Measurements from ENCODE around the gene PKD1. TPM values are rescaled to one million over a fixed set of nuclear protein-coding genes. Genes with fewer than 3 reads are reported as not detected.
"Not testable (repeated sequence)": the region's sequence is repeated elsewhere in the genome, so short reads cannot be mapped to it uniquely, and the experiment has no call there.

The PKD1 gene
- total RNA-seq, 4 donors from 2014 or later, result 297 to 459 (median 366) TPM

DNA sequence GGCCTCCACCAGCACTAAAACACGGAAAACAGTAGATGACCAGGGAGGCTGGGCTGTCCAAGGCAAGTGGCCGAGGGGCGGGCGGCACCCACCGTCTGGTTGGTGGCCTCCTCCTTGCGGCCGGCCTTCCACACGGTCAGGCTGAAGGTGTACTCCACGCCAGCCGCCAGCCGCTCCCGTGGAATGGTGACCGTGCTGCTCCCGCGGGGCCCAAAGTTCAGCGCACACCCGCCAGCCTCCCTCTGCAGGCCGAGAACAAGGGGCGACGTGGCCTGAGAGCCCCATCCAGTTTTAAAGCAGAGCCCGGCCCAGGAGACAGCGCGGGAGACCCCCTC, 27.9 kb downstream of the PKD1 start:
- WGBS, result 82% methylated on average over 8 of the region's 23 CpGs
- DNase-seq (ENCODE audit: extremely low spot score); H3K9me3 ChIP-seq; H3K27me3 ChIP-seq; H3K4me3 ChIP-seq; H3K4me1 ChIP-seq; intact Hi-C loops (cut with DNase I); H3K27ac ChIP-seq (replicated peaks in 1 of 4): not testable (repeated sequence)
- peaks cover 70 to 94% (median 87%) of the 10 kb centered on the region in 4 donors for H3K36me3 ChIP-seq

DNA sequence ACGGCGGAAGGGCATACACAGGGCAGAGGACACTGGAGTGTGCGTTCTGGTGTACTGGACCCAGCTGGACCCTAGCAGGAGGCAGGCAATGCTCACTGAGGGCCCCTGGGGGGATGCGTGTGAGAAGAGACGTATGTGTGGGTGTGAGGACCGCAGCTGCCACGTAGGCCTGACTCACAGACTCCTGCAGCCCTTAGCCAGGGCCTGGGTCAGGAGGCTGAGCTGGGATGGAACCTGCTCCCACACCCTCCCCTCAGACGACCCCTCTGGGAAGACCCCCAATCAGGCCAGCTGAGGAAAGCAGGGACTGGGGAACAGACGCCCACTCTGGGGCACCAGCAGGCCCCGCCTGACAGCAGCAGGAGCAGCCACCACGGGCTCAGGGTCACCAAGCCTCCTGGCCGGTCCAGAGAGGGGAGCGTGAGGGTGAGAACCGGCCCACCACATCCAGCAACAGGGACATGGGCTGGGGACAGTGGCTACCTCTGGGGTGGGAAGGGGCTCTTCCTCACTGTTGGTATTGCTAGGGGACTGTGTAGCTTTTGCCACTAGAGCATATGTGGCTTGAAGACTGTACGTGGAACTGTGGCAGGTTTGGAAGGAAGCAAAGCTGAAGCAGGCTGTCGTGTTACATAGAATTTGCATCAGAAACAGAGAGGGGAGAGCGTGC, 28.4 kb downstream of the PKD1 start:
- H3K9me3 ChIP-seq; intact Hi-C loops (cut with DNase I); H3K4me3 ChIP-seq; DNase-seq (ENCODE audit: extremely low spot score); H3K27me3 ChIP-seq; H3K4me1 ChIP-seq: not testable (repeated sequence)
- H3K36me3 ChIP-seq, result peaks cover 70 to 94% (median 87%) of the 10 kb centered on the region in 4 donors
- 93% methylated on average over 5 of the region's 17 CpGs for WGBS
- peak overlapping the region in 2 of 4 donors; percentile 23 to 28 for H3K27ac ChIP-seq (replicated peaks in 1 of 4)

DNA sequence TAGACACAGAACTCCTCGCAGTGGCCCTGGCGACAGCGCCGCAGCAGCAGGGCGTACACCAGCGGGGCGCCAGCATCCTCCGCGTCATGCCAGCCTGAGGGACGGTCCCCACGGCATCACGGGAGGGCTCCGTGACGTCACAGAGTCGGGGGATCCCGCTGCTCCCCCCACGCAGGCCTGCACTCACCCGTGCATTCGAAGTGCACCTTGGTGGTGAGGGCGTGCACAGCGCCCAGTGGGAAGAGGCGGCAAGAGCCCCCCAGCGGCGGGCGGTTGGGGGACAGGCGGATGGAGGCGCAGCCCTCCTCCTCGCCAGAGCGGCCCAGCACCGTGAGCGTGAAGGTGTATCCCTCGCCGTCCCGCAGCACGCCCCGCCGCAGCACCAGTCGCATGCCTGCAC, 29.5 kb downstream of the PKD1 start:
- DNase-seq (ENCODE audit: extremely low spot score); intact Hi-C loops (cut with DNase I); H3K27ac ChIP-seq (replicated peaks in 1 of 4); H3K27me3 ChIP-seq; H3K4me1 ChIP-seq; H3K9me3 ChIP-seq; H3K4me3 ChIP-seq: not testable (repeated sequence)
- WGBS, result 82% methylated on average over 11 of the region's 38 CpGs
- peaks cover 66 to 94% (median 83%) of the 10 kb centered on the region in 4 donors for H3K36me3 ChIP-seq

DNA sequence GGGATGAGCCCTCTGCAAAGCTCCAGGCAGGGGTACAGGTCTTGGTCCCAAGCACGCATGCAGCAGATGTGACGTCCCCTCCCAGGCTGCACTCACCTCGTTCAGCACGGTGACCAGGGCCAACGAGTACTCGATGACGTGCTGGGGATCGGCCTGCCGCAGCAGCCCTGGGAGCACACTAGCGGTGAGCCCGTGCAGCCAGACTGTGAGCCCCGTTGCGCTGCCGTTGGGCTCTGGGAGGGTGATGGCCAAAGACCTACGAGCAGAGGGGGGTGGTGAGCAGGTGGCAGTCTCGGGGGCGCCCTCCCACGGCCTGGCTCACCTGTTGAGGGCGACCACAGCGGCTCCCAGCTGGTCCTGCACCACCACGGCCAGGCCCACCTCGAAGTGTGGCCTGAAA, 29.9 kb downstream of the PKD1 start:
- H3K27me3 ChIP-seq; H3K9me3 ChIP-seq; DNase-seq (ENCODE audit: extremely low spot score); intact Hi-C loops (cut with DNase I); H3K27ac ChIP-seq (replicated peaks in 1 of 4); H3K4me3 ChIP-seq; H3K4me1 ChIP-seq: not testable (repeated sequence)
- peaks cover 66 to 94% (median 83%) of the 10 kb centered on the region in 4 donors for H3K36me3 ChIP-seq
- WGBS, result 77% methylated on average over 12 of the region's 22 CpGs

DNA sequence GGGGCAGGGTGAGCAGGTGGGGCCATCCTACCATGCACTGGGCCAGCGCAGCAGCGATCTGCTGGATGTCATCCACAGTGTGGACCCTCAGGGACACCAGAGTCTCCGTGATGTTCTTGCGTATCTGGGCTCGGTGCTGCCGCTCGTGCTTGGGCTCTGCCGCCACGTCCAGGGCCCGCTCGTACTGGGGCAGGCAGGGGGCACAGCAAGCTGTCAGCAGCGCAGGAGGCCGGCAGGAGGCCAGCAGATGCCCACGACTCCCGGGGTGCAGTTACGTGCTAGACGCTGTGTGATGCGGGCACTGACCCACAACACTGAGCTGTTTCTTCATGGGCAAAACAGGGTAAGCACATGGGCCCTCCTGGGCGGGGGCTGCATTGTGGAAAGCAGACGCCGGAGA, 30.4 kb downstream of the PKD1 start:
- H3K36me3 ChIP-seq, result peaks cover 65 to 94% (median 83%) of the 10 kb centered on the region in 4 donors
- H3K27me3 ChIP-seq; H3K4me1 ChIP-seq; DNase-seq (ENCODE audit: extremely low spot score); H3K9me3 ChIP-seq; intact Hi-C loops (cut with DNase I); H3K4me3 ChIP-seq: not testable (repeated sequence)
- peak overlapping the region in 3 of 4 donors; percentile 19 to 49 (median 30) for H3K27ac ChIP-seq (replicated peaks in 1 of 4)
- 95% methylated on average over 10 of the region's 21 CpGs for WGBS

DNA sequence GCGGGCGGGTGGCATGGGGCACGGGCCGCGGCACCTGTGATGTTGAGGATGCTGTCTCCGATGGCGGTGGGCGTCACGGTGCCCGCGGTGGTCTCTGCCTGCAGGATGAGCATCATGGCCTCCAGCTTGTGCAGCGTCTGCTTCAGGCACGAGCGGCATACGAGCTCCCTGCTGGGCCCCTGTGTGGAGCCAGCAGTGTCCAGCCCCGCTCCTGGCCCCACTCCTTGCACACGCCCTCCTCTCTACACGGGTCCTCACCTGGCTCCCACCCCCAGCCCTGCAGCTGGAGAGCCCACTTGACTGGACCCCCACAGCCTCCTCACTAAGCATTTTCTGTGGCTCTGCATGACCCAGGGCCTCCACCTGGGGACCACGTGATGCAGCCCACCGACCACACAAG, 31.2 kb downstream of the PKD1 start:
- H3K36me3 ChIP-seq, result peaks cover 71 to 94% (median 84%) of the 10 kb centered on the region in 4 donors
- H3K27ac ChIP-seq (replicated peaks in 1 of 4); DNase-seq (ENCODE audit: extremely low spot score); intact Hi-C loops (cut with DNase I); H3K4me3 ChIP-seq; H3K9me3 ChIP-seq; H3K27me3 ChIP-seq; H3K4me1 ChIP-seq: not testable (repeated sequence)
- WGBS, result no CpG with 5 or more reads among the region's 20 CpGs

DNA sequence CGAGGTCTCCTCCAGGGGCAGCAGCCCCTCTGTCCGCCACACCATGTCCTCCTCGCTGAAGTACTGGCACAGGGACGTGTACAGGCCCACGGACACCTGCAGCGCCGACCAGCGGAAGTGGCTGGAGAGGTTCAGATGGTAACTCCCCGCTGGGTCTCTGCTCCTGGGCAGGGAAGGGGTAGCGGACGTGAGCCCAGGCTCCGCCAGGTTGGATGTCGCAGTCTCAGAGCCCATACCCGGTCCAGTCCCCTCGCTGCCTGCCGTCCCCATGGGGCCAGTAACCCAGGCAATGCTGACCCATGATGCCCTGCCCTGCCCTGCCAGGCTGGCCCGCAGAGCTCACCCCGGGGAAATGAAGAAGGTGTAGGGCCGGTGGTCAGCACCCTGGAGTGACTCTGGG, 33.2 kb downstream of the PKD1 start:
- peaks cover 0 to 4% (median 0%) of the 10 kb centered on the region in 4 donors for H3K4me1 ChIP-seq

DNA sequence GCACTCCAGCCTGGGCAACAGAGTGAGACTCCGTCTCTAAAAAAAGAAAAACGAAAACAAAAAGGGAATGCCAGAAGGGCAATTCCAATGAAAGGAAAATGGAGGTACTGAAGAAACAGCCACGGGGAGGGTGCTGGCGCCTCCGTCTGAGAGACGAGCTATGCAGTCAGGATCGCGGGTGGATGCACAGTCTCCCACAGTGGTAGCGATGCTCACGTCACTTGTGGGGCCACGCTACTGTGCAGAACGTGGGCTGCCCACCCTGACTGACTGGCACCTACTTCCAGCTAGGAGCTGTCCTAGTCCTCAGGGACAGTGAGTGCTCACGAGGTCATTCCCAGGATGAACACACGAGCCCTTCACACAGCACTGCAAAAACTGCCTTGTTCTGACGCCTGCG, 34.1 kb downstream of the PKD1 start:
- H3K27me3 ChIP-seq; H3K27ac ChIP-seq (replicated peaks in 1 of 4); H3K9me3 ChIP-seq; DNase-seq (ENCODE audit: extremely low spot score); H3K4me3 ChIP-seq; H3K4me1 ChIP-seq: not testable (repeated sequence)
- H3K36me3 ChIP-seq, result peaks cover 66 to 92% (median 79%) of the 10 kb centered on the region in 4 donors
- 80% methylated on average over 12 of the region's 16 CpGs for WGBS
- intact Hi-C loops (cut with DNase I), result loop anchor here (2.0 kb wide), 1 partner anchor 23 kb away; no protein-coding TSS in a partner anchor

More for the DNA sequence above, 33.2 kb downstream of the PKD1 start:
- whole genome bisulfite sequencing, result 89% methylated on average over 14 of the region's 19 CpGs
- TF ChIP-seq EP300 (IDR thresholded peaks at IDR 0.05) (no peak), POLR2AphosphoS5 (IDR thresholded peaks at IDR 0.05) (no peak), POLR2A (IDR thresholded peaks at IDR 0.05; ENCODE audit: low read depth) (no peak)
- TF ChIP-seq, protein P1, sequence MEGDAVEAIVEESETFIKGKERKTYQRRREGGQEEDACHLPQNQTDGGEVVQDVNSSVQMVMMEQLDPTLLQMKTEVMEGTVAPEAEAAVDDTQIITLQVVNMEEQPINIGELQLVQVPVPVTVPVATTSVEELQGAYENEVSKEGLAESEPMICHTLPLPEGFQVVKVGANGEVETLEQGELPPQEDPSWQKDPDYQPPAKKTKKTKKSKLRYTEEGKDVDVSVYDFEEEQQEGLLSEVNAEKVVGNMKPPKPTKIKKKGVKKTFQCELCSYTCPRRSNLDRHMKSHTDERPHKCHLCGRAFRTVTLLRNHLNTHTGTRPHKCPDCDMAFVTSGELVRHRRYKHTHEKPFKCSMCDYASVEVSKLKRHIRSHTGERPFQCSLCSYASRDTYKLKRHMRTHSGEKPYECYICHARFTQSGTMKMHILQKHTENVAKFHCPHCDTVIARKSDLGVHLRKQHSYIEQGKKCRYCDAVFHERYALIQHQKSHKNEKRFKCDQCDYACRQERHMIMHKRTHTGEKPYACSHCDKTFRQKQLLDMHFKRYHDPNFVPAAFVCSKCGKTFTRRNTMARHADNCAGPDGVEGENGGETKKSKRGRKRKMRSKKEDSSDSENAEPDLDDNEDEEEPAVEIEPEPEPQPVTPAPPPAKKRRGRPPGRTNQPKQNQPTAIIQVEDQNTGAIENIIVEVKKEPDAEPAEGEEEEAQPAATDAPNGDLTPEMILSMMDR (IDR thresholded peaks at IDR 0.05), result no peak
- DNase-seq (ENCODE audit: extremely low spot score), result no peak
- Histone ChIP-seq H3K27ac (replicated peaks in 1 of 4) (no peak overlapping the region), H3K9me3 (no peaks in the 10 kb centered on the region), H3K4me3 (no peak overlapping the region), H3K27me3 (no peaks in the 10 kb centered on the region), H3K36me3 (peaks cover 67 to 92% (median 78%) of the 10 kb centered on the region in 4 donors)
- intact Hi-C loops (cut with DNase I), result no loop called here

DNA sequence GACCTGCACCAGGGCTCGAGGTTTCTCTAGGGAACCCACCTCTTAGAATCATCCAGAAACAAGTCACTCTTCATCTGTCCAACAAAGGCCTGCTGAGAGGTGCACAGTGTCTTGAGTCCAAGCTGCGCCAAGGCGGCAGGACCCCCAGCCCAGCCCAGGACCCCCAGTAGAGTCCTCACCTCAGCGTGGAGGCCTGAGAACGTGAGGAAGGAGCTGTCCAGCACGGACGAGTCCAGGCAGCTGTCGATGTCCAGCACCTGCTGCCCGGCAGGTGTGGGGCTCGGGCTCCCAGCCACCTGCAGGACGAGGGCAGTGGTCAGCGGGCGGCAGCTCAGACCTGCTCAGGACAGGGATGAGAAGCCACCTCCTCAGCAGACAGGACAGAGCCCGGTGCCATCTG, 38.0 kb downstream of the PKD1 start:
- 80% methylated on average over 1 of the region's 14 CpGs for WGBS
- DNase-seq (ENCODE audit: extremely low spot score); H3K27me3 ChIP-seq; H3K4me3 ChIP-seq; H3K9me3 ChIP-seq; intact Hi-C loops (cut with DNase I); H3K27ac ChIP-seq (replicated peaks in 1 of 4): not testable (repeated sequence)
- H3K4me1 ChIP-seq, result peaks cover 0 to 14% (median 9%) of the 10 kb centered on the region in 4 donors
- H3K36me3 ChIP-seq, result peaks cover 85 to 97% (median 90%) of the 10 kb centered on the region in 4 donors
